K562 (cell line): ENCODE data around the gene NACA. TPM values are rescaled to one million over a fixed set of nuclear protein-coding genes. Genes with fewer than 3 reads are reported as not detected.

Experiments used
- ATAC-seq: fragments of 200-7000 bp; cut with Tn5 transposase; 3 replicates; pipeline ENCODE4 v1.9.1; 2020; ENCODE audit warnings: moderate library complexity
- BruUV-seq: library from RNA; stranded (reverse); fragments of 400-500 nt; replicated peaks from 2 replicates; lab custom pipeline; 2021; lab: Mats Ljungman, UMichigan
- CTCF ChIA-PET: fragments of 300-600 bp; formaldehyde crosslinking; extraction: SDS; loops from one replicate; lab custom pipeline; 2021; ENCODE audit warnings: low intra/inter-chr PET ratio; lab: Yijun Ruan, JAX
- POLR2A ChIA-PET: fragments of 300-600, 350-650 bp; sonication (Branson Sonifier 250); formaldehyde crosslinking; extraction: SDS; loops from one replicate; lab custom pipeline; 2021; ENCODE audit warnings: antibody characterized with exemption, inconsistent platforms; lab: Yijun Ruan, JAX
- DNase-seq, 4 experiments: peaks; one replicate each; pipeline versions ENCODE4 v3.0.0 to v3.0.0-alpha.2; 2011 to 2018; ENCODE audit warnings: low spot score in 3 of 4, mixed read lengths in 3 of 4; ENCODE audit errors: extremely low read depth in 1 of 4
- FAIRE-seq: peaks from 2 replicates; lab custom pipeline; 2011; peaks lifted over from hg19 to GRCh38; lab: Jason Lieb, UNC
- H2AFZ ChIP-seq: 2 replicates; pipeline ENCODE4 v1.6.0; 2011; ENCODE audit warnings: low read depth, low read length, control low read depth, inconsistent platforms
- H3K27ac ChIP-seq: fragments of 200-600 bp; 3 replicates; pipeline ENCODE4 v1.8.0; 2011; ENCODE audit warnings: low read depth, mild to moderate bottlenecking, control low read depth, inconsistent platforms, low read length, moderate library complexity, mixed read lengths; ENCODE audit errors: extremely low read depth
- H3K27me3 ChIP-seq, 2 experiments: fragments of 300-600 bp in 1 of 2; 2 replicates in 1 of 2; 3 replicates in 1 of 2; pipeline versions ENCODE4 v1.6.0 to v1.8.0; 2011; ENCODE audit warnings: inconsistent platforms in 2 of 2, low read length in 2 of 2, mild to moderate bottlenecking in 1 of 2, mixed read lengths in 1 of 2, moderate library complexity in 1 of 2; ENCODE audit not compliant: control insufficient read depth in 2 of 2, insufficient read depth in 2 of 2
- H3K36me3 ChIP-seq: fragments of 300-600 bp; 3 replicates; pipeline ENCODE4 v1.8.0; 2011; ENCODE audit warnings: mild to moderate bottlenecking, low read length, inconsistent platforms; ENCODE audit not compliant: control insufficient read depth, insufficient read depth
- H3K4me1 ChIP-seq, 2 experiments: fragments of 200-600 bp in 1 of 2; replicated peaks in 1 of 2; 2 replicates in 1 of 2; 3 replicates in 1 of 2; pipeline versions ENCODE4 v1.5.1 to v1.8.0; 2011; ENCODE audit warnings: inconsistent platforms in 2 of 2, low read length in 2 of 2, mild to moderate bottlenecking in 1 of 2, mixed read lengths in 1 of 2, moderate library complexity in 1 of 2; ENCODE audit not compliant: control insufficient read depth in 2 of 2, insufficient read depth in 2 of 2
- H3K4me2 ChIP-seq: 2 replicates; pipeline ENCODE4 v1.6.1; 2011; ENCODE audit warnings: low read length, control low read depth, inconsistent platforms, mixed read lengths; ENCODE audit not compliant: insufficient read depth
- H3K4me3 ChIP-seq: fragments of 200-600 bp; sonication (generic), shearing (Covaris generic); 2 replicates; pipeline ENCODE4 v1.5.1; 2016; ENCODE audit warnings: control low read depth, inconsistent platforms
- H3K79me2 ChIP-seq: fragments of 200-600 bp; 3 replicates; pipeline ENCODE4 v1.8.0; 2011; ENCODE audit warnings: low read length, inconsistent platforms; ENCODE audit not compliant: control insufficient read depth, insufficient read depth
- H3K9ac ChIP-seq, 2 experiments: 2 replicates each; pipeline versions ENCODE4 v1.6.0 to v1.6.1; 2011; ENCODE audit warnings: low read depth in 2 of 2, low read length in 2 of 2, control low read depth in 1 of 2, inconsistent platforms in 1 of 2, mild to moderate bottlenecking in 1 of 2, mixed read lengths in 1 of 2; ENCODE audit not compliant: insufficient read depth in 1 of 2
- H3K9me1 ChIP-seq: one replicate; pipeline ENCODE4 v1.6.0; 2011; ENCODE audit warnings: inconsistent platforms, mild to moderate bottlenecking, low read length, moderate library complexity; ENCODE audit not compliant: control insufficient read depth, insufficient read depth
- H3K9me3 ChIP-seq: replicated peaks from 2 replicates; pipeline ENCODE4 v1.5.1; 2011; ENCODE audit warnings: low read depth, low read length, inconsistent platforms; ENCODE audit not compliant: control insufficient read depth, insufficient read depth
- H4K20me1 ChIP-seq: replicated peaks from 2 replicates; pipeline ENCODE4 v1.6.1; 2011; ENCODE audit warnings: low read length, inconsistent platforms, mixed read lengths; ENCODE audit not compliant: control insufficient read depth, insufficient read depth
- CBX2 ChIP-seq: fragments of 200-600 bp; sonication (generic); IDR thresholded peaks from one replicate; pipeline ENCODE4 v1.6.1; 2012; ENCODE audit warnings: mild to moderate bottlenecking, low read length, inconsistent platforms; ENCODE audit not compliant: insufficient read depth, poor library complexity, severe bottlenecking
- ETS2 ChIP-seq: IDR thresholded peaks from 2 replicates; pipeline ENCODE4 v1.6.1; 2016; ENCODE audit warnings: borderline replicate concordance, missing genetic modification characterization, mild to moderate bottlenecking, moderate library complexity, missing compliant biosample characterization; ENCODE audit not compliant: poor library complexity, severe bottlenecking
- ETV1 ChIP-seq: fragments of 450-650 bp; conservative IDR thresholded peaks from 2 replicates; pipeline ENCODE4 v1.6.1; 2016; ENCODE audit warnings: missing genetic modification characterization, control low read depth, low read depth, missing compliant biosample characterization
- HCFC1 ChIP-seq: IDR thresholded peaks from 2 replicates; pipeline ENCODE4 v1.6.1; 2012; ENCODE audit warnings: low read depth, low read length, improper control_type of control experiment
- JUNB ChIP-seq: fragments of 450-650 bp; formaldehyde crosslinking; conservative IDR thresholded peaks from 2 replicates; pipeline ENCODE4 v1.4.0; 2020; ENCODE audit warnings: mild to moderate bottlenecking
- PHB2 ChIP-seq: fragments of 450-650 bp; IDR thresholded peaks from 2 replicates; pipeline ENCODE4 v1.6.1; 2017; ENCODE audit warnings: low read depth
- PKNOX1 ChIP-seq: fragments of 450-650 bp; IDR thresholded peaks from 2 replicates; pipeline ENCODE4 v1.6.1; 2016
- PREB ChIP-seq: sonication (generic); formaldehyde crosslinking; IDR thresholded peaks from 2 replicates; pipeline ENCODE4 v1.8.1; 2023; ENCODE audit warnings: mild to moderate bottlenecking, missing genetic modification reagents
- PRMT5 ChIP-seq: sonication (generic); formaldehyde crosslinking; IDR thresholded peaks from 2 replicates; pipeline ENCODE4 v1.5.0; 2020; ENCODE audit warnings: missing genetic modification reagents
- RBM17 ChIP-seq: fragments of 200-400 bp; formaldehyde crosslinking; IDR thresholded peaks from 2 replicates; pipeline ENCODE4 v1.6.1; 2017; ENCODE audit warnings: low read depth, mild to moderate bottlenecking, low read length, borderline replicate concordance
- SAFB2 ChIP-seq: fragments of 200-400 bp; formaldehyde crosslinking; IDR thresholded peaks from 2 replicates; pipeline ENCODE4 v1.6.1; 2018; ENCODE audit warnings: borderline replicate concordance, low read length, low read depth, moderate library complexity; ENCODE audit not compliant: severe bottlenecking
- SMAD3 ChIP-seq: fragments of 450-650 bp; formaldehyde crosslinking; conservative IDR thresholded peaks from 2 replicates; pipeline ENCODE4 v1.4.0; 2020; ENCODE audit warnings: mild to moderate bottlenecking
- SMARCC2 ChIP-seq: fragments of 450-650 bp; IDR thresholded peaks from 2 replicates; pipeline ENCODE4 v1.6.1; 2017; ENCODE audit warnings: antibody characterized with exemption, moderate library complexity, mild to moderate bottlenecking, low read depth
- TGIF2 ChIP-seq: sonication (generic); formaldehyde crosslinking; IDR thresholded peaks from 2 replicates; pipeline ENCODE4 v1.8.1; 2022; ENCODE audit warnings: mild to moderate bottlenecking, missing genetic modification reagents, moderate library complexity
- ZNF133 ChIP-seq: fragments of 250-450 bp; sonication (Bioruptor Pico); IDR thresholded peaks from 2 replicates; pipeline ENCODE4 v1.4.0; 2020; ENCODE audit warnings: mild to moderate bottlenecking
- ZNF695 ChIP-seq: fragments of 450-650 bp; formaldehyde crosslinking; IDR thresholded peaks from 2 replicates; pipeline ENCODE4 v1.4.0; 2020; ENCODE audit warnings: mild to moderate bottlenecking, moderate library complexity
- ZNF77 ChIP-seq: fragments of 250-450 bp; sonication (Bioruptor Pico); IDR thresholded peaks from 2 replicates; pipeline ENCODE4 v1.5.0; 2020
- ZNF785 ChIP-seq: fragments of 250-450 bp; sonication (Bioruptor Pico); IDR thresholded peaks from 2 replicates; pipeline ENCODE4 v1.4.0; 2020; ENCODE audit warnings: mild to moderate bottlenecking
- WGBS: fragments of 100-300 bp; shearing (Covaris generic); methylation state at CpG from one replicate; pipeline ENCODE4 v1.1.6; 2016; ENCODE audit warnings: low coverage, mixed read lengths; ENCODE audit not compliant: insufficient coverage; ENCODE audit errors: missing lambda C conversion rate; 5-methylcytosine and 5-hydroxymethylcytosine counted together
- in situ Hi-C: fragments of 300-500 bp; cut with MboI; formaldehyde crosslinking; loops from 4 replicates; pipeline ENCODE4 v1.15.0; 2018; ENCODE audit warnings: inconsistent platforms, mixed read lengths
- intact Hi-C: fragments of 100-400 bp; cut with micrococcal nuclease; formaldehyde crosslinking; loops from 2 replicates; pipeline ENCODE4 v1.14.2; 2022
- polyA plus RNA-seq, 8 experiments: library from polyadenylated mRNA; depleted of rRNA in 4 of 8; stranded (reverse) in 5 of 8; unstranded in 3 of 8; fragments of >200 nt; fragmentation: Nextera tagmentation in 2 of 8; fragmentation: Illumina TruSeq in 1 of 8; extraction: Ambion mirVana in 2 of 8; extraction: Trizol in 1 of 8; gene quantifications; 2 replicates each; pipeline versions ENCODE4 v1.2.1 to v1.2.3, GENCODE V29; 2011 to 2014; ENCODE audit warnings: inconsistent platforms in 1 of 8, missing spikeins in 1 of 8
- total RNA-seq, 7 experiments: library from RNA; depleted of rRNA in 6 of 7; stranded (reverse); fragments of >200 nt in 6 of 7; fragmentation: Illumina TruSeq in 2 of 7; extraction: Trizol in 2 of 7; gene quantifications; 2 replicates each; pipeline versions ENCODE4 v1.2.1 to v1.2.3, GENCODE V29; 2011 to 2021; ENCODE audit warnings: low replicate concordance in 1 of 7
- TF ChIP-seq, protein P1 (sequence below): sonication (generic); formaldehyde crosslinking; IDR thresholded peaks from 2 replicates; pipeline ENCODE4 v1.8.1; 2023; ENCODE audit warnings: mild to moderate bottlenecking, missing genetic modification reagents

The NACA gene
- total and polyA plus RNA-seq, 9 of the 15 experiments (the other 6 are each of a cell fraction or from before 2014, with no cell fraction given), result 1,030 to 2,416 (median 1,645) TPM

DNA sequence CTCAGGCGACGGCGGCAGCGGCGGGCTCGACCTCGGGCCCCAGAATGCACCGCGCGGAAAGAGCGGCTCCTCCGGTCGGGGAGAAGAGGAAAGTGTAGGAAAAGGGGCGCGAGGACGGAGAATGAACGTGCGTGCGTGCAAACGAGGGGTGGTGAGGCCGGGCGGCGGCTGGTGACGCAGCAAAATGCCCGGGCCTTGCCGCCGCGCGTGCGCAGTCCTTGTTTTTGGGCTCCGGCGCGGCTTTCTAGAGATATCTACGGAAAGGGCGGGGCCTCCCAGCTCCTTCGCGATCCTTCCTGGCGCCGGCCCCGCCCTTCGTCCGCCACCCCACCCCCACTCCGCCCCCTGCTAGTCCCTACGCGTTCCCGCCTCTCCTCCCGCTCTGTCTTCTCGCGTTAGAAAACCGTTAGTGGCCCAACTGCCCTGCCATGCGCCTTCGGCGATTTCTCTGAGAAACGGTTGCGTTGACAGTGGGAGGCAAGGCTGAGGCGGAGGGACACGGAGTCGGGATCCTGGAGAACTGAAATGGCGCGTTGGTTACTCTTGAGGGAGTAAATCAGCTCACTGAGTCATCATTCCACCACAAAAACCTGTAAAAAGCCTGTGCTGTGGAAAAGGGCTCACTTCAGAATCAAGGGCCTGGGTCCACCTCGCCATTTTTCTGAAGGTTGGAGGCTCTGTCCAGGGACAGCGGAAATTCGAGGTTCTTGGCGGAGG, 36.8 kb downstream of the NACA start, which contains the start of gene PTGES3:
TSS of gene PTGES3 (minus strand) at position 156 of the 717 bp plus-strand sequence. CDS start 285 bp downstream, outside the sequence.
- H3K9ac ChIP-seq, result peak within 1 kb of the TSS; percentile 100
- ATAC-seq (peak; percentile 74), FAIRE-seq (peak; percentile 84), DNase-seq (peak; percentile 93 to 99 (median 96))
- ChIA-PET POLR2A (interaction anchor here (0.6 to 4.4 kb wide), 21 partner anchors 10 to 465 kb away, joined by 3 to 25 read pairs (median 5); partner anchors contain the start of genes ATP5F1B, LRP1, NACA and PRIM1), CTCF (no interaction called here)
- H3K36me3 ChIP-seq, result peaks cover 30% of the 10 kb centered on the region
- BruUV-seq, result no TSS peak
- H3K27me3 ChIP-seq, result no peaks in the 10 kb centered on the region
- WGBS, result under 1% methylated on average over 33 of the region's 64 CpGs
- peak within 1 kb of the TSS; percentile 77 for H2AFZ ChIP-seq
- H3K4me3 ChIP-seq, result peak within 1 kb of the TSS; percentile 97
- no peaks in the 10 kb centered on the region for H3K9me3 ChIP-seq
- peak within 1 kb of the TSS; percentile 99 for H3K27ac ChIP-seq
- H3K4me1 ChIP-seq, result peaks cover 0 to 25% of the 10 kb centered on the region in 2 experiments; a peak in 4 of 5 replicates
- H4K20me1 ChIP-seq, result peaks cover 11% of the 10 kb centered on the region
- H3K9me1 ChIP-seq, result no peaks in the 10 kb centered on the region
- intact Hi-C loops, result loop anchor here (1.0 to 2.0 kb wide), 4 partner anchors 11 to 65 kb away; partner anchors contain the start of genes NACA and PRIM1
- in situ Hi-C loops, result no loop called here
- H3K4me2 ChIP-seq, result peak within 1 kb of the TSS; percentile 96
- peaks cover 64% of the 10 kb centered on the region for H3K79me2 ChIP-seq
- 0 out of 2 replicates have a peak, but pooled peaks have one; percentile 15 for TF ChIP-seq PKNOX1
- 0 out of 2 replicates have a peak, but pooled peaks have one; percentile 29 for TF ChIP-seq ETV1 (tag)
- TF ChIP-seq ZNF695 (CRISPR knock-in tag), result no peak
- no peak for TF ChIP-seq SAFB2
- TF ChIP-seq ETS2 (tag), result no peak
- TF ChIP-seq PRMT5 (CRISPR knock-in tag), result no peak
- no peak for TF ChIP-seq RBM17
- no peak for TF ChIP-seq ZNF133 (CRISPR knock-in tag)
- TF ChIP-seq ZNF785 (CRISPR knock-in tag), result no peak
- TF ChIP-seq ZNF77 (CRISPR knock-in tag), result no peak
- TF ChIP-seq PREB, result no peak
- no peak for TF ChIP-seq JUNB (CRISPR knock-in tag)
- TF ChIP-seq SMARCC2, result 0 out of 2 replicates have a peak, but pooled peaks have one; percentile 23
- TF ChIP-seq SMAD3 (CRISPR knock-in tag), result no peak
- TF ChIP-seq, protein P1, sequence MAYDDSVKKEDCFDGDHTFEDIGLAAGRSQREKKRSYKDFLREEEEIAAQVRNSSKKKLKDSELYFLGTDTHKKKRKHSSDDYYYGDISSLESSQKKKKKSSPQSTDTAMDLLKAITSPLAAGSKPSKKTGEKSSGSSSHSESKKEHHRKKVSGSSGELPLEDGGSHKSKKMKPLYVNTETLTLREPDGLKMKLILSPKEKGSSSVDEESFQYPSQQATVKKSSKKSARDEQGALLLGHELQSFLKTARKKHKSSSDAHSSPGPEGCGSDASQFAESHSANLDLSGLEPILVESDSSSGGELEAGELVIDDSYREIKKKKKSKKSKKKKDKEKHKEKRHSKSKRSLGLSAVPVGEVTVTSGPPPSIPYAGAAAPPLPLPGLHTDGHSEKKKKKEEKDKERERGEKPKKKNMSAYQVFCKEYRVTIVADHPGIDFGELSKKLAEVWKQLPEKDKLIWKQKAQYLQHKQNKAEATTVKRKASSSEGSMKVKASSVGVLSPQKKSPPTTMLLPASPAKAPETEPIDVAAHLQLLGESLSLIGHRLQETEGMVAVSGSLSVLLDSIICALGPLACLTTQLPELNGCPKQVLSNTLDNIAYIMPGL (CRISPR knock-in tag), result no peak; the same call in none of the 2 replicates
- no peak for TF ChIP-seq TGIF2 (CRISPR knock-in tag)
- no peak for TF ChIP-seq PHB2
- TF ChIP-seq CBX2, result no peak
- TF ChIP-seq HCFC1, result peak; percentile 77
